Adipose tissue (tissue), 3 donors: Measurements from ENCODE around the gene CALU. TPM values are rescaled to one million over a fixed set of nuclear protein-coding genes. Genes with fewer than 3 reads are reported as not detected.
A peak's percentile ranks its signal among the peaks of the same experiment; 100 is the strongest.

Source experiments
- H3K27ac ChIP-seq: one replicate; pipeline ENCODE4 v1.5.1; 2013; ENCODE audit warnings: low read depth, low read length
- WGBS, 3 donors: extraction: QIAGEN DNeasy Blood & Tissue Kit; methylation state at CpG; one replicate each; pipeline ENCODE4 v1.1.7; 2013; 5-methylcytosine and 5-hydroxymethylcytosine counted together
- polyA plus RNA-seq, 3 donors: library from polyadenylated mRNA; stranded (reverse); fragments of 200-250 nt; gene quantifications; one replicate each; pipeline ENCODE4 v1.2.3, GENCODE V29; 2013
- donor health status: healthy with polysubstance abuse.
- donor health status: Bipolar disorder and iron deficiency.
- donor health status: healthy.

The CALU gene
- 10 to 100 TPM; 21.3 to 75.9 (median 60.5) TPM for polyA plus RNA-seq

DNA sequence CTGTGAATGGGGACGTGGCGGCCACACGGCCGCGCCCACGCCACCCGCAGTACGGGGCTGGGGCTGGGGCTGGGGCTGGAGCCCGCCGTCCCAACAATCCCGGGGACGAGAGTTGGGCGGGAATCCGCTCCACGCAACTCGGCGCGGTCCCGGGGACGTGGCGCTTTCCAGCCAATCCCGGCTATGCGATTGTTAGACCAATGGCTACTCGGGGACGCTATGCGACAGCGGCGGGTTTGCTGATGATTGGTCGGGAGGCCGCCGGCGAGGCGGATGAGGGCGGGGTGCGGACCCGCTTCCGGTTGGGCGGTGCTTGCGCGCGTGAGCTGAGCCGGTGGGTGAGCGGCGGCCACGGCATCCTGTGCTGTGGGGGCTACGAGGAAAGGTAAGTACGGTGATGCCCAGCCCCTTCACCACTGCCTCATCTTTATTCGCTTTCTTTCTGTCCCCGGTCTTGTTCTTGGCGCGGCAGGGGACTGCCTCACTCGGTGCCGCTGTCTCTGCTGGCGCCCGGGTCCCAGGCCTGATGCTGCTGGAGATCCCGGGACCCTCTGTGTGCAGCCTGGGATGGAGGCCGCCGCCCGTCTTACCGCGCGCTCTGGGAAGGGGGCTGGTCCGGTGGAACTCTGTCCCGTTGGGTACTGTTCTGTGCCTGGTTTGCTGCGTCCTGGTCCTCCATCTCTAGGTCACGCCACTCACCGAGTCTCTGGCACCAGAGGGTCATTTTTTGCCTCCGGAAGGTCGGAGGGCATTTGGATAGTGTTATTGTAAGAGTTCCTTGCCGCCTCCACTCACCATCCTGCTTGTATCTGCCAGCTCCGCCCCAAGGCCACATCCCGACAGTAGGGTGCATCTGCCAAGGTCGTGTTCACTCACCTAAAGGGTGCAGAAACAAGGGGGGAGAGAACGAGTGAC, at the start of gene CALU:
CALU (plus strand) TSS at position 312 of the 915 bp plus-strand sequence. CDS start 9,225 bp downstream, outside the sequence.
- H3K27ac ChIP-seq: peak within 1 kb of the TSS; percentile 48
- WGBS, 3 donors: 0% methylated on average over 74 of the region's 74 CpGs

DNA sequence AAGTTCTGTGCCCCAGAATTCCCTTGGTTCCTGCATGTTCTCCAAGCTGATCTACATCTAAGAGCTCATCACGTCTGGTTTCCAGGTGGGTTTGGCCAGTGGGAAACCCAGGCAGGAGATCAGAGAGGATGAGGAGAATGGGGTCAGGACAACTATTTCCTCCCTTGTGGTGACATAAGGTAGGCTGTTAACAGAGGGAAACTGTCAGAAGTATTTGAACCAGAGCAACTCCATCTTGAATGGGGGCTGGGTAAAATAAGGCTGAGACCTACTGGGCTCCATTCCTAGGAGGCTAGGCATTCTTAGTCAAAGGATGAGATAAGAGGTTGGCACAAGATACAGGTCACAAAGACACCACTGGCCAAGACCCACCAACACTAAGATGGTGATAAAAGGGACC, 47.9 kb upstream of the CALU start:
- WGBS, 3 donors: 75 to 82% (median 78%) methylated on average over 1 of the region's 1 CpG
- H3K27ac ChIP-seq: no peak overlapping the region

DNA sequence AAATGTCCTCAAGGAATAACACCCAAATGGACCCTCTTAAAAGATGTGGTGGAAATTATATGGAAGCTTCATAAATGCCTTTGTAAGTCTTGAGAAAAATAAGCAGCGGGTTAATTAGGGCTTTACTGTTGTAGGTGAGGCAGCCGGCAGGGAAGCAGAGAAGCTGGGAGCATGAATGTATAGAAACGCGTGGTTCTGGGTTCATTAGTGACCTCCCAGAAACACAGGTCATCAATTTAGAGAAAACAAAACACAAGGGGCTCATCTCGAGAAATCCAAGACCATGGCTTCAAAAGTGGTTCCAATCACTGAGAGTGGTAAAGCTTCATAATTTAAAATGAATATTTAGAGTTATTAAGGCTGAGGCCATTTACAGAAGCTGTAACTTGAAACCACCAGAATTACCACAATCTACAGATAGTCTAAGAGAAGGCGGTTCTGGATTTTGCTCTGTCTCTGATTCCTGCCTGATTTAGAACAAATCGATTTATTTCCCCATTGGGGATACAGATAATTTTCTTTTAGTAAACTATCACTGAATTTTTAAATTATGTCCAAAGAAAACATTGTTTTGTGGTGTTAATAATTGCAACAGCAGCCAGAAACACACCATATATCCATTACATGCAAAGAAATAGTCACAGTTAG, 46.4 kb upstream of the CALU start:
- WGBS, 3 donors: 63 to 68% (median 65%) methylated on average over 7 of the region's 7 CpGs

DNA sequence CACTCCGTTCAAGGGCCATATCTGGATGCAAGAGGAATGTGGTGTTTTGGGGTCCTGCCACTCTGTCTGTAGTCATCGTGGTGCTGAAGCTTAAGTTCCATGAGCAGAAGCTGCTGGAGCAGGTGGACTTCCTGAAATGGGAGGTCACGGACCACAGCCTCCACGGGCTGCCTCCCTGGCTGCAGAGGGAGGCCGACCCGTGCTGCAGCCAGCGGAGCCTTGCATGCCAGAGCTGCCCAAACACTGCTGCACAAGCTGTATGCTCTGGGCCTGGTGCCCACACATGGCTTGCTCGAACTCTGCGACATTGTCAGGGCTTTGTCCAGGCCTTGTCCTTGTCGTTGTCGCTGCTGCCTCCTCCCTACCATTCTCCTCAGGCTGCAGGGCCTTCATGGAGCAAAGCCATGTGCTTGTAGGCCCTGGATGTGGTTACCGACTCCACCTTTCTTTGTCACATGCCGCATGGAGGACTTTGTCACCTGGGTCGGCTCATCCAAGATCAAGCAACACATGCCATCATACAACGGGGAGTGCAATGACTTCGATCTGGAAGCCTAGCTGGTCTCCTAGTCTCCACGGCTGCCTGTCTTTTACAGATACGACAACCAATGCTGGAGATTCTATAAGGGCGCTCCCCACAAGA, 45.7 kb upstream of the CALU start:
- no peak overlapping the region for H3K27ac ChIP-seq
- 89 to 90% (median 90%) methylated on average over 19 of the region's 19 CpGs for WGBS, 3 donors

More for the DNA sequence above, 46.4 kb upstream of the CALU start:
- H3K27ac ChIP-seq: no peak overlapping the region

DNA sequence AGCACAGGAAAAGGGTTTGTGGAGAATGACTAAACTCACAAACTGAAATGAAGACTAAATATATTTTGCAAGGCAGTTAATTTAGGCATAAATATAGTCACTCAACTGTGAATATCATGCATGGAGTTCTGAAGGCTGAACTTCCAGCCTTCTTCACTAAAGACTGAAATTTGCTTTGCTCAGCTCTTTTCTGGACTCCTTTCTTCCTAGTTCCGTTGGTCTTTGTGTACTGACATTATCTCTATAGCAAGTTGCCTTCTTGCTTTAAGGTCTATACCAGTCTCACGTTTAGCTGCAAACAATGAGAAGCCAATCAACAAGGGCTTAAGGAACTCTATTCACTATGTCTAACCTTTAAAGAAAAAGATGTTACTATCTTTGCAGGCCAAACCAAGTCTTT, 44.4 kb upstream of the CALU start:
- WGBS, 3 donors: 33 to 62% (median 58%) methylated on average over 2 of the region's 2 CpGs
- H3K27ac ChIP-seq: no peak overlapping the region

DNA sequence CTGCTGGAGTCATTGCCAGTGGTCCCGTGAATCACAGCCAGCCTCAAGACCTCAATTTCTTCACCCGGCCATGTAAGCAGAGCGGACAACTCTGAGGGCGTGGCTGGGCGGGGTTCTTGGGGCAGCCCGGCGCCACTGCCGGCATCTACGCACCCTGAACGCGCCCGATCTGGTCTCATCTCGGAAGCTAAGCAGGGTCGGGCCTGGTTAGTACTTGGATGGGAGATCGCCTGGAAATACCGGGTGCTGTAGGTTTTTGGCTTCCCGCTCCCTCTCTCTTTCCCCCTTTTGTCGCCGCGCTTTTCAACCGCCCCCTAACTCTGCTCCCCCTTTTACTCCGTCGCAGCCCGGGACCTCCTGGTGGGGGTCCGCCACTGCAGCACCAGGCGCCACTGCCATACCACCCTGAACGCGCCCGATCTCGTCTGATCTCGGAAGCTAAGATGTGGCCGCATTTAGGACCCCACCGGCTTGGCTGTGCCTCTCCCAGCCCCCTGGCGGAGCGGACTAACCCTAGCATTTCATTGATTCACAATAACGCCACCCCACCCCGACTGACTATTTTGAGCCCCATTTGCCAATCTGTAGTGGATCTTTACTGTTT, 41.8 kb upstream of the CALU start:
- no peak overlapping the region for H3K27ac ChIP-seq
- WGBS, 3 donors: 3 to 6% (median 4%) methylated on average over 35 to 37 of the region's 37 CpGs

DNA sequence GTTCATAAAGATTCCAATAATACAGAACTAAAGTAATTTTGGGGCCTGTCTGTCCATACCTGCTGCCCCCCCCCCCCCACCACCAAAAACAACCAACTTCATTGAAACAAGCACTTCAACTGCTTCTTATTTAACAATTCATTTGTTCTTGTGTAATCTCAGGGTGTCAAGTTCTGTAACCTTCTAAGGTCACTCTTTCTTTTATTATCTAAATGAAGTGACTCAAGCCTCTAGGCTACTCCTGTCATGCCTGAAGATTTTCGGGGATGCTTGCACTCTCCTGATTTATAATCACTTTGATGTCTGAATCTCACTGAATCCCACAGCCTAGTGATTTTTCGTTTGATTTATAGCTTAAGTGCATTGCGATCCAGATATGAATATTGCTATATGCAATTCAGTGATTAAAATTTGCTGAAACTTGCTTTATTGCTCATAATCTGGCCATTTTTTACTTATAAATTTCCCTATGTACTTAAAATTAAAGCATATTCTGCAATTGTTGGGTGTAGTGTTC, 39.9 kb upstream of the CALU start:
- WGBS, 3 donors: 67 to 80% (median 73%) methylated on average over 3 of the region's 3 CpGs
- no peak overlapping the region for H3K27ac ChIP-seq

DNA sequence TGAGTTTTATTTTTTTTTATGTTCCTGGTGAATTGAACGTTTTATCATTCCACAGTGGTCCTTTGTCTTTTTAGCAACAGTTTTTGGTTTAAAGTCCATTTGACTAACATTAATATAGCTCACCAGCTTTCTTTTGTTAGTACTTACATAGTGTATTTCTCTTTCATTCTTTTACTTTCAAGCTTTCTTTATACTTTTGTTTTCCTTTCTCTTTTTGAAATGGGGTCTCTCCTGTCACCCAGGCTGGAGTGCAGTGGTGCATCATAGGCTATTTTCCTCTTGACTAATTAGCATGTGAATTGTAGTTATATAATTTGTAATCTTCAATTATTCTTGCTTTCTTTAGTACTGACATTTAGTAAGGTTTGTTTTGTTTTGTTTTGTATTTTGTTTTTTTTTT, 39.3 kb upstream of the CALU start:
- no peak overlapping the region for H3K27ac ChIP-seq
- WGBS, 3 donors: 67 to 77% (median 76%) methylated on average over 1 of the region's 1 CpG

DNA sequence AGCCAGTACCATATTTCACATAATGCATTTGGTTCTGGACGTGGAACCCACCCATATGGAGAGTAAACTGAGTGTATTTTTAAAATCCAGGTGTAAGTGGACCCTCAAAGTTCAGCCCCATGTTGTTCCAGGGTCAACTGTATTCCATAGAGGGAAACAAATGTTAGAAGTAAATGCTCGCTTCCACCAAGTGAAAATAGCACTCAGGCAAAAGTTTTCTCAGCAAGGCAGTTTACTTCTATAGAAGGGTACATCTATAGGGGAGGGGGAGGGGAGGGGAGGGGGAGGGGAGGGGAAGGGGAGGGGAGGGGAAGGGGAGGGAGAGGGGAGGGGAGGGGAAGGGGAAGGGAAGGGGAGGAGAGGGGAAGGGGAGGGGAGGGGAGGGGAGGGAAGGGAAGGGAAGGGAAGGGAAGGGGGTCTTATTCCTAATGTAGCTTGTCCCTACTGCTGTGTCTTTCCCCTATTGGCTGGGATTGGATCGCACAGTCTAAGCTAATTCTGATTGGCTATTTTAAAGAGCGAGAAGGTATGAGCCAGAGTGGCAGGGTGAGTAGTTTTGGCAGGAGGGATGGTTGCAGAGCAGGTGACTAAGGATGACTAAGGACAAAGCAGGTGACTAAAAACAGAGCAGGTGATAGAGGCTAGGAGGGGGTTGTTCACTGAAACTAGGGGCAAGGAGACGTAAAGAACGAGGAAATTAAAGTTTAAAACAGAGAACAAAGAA, 37.9 kb upstream of the CALU start:
- 73 to 77% (median 76%) methylated on average over 6 of the region's 6 CpGs for WGBS, 3 donors
- no peak overlapping the region for H3K27ac ChIP-seq

DNA sequence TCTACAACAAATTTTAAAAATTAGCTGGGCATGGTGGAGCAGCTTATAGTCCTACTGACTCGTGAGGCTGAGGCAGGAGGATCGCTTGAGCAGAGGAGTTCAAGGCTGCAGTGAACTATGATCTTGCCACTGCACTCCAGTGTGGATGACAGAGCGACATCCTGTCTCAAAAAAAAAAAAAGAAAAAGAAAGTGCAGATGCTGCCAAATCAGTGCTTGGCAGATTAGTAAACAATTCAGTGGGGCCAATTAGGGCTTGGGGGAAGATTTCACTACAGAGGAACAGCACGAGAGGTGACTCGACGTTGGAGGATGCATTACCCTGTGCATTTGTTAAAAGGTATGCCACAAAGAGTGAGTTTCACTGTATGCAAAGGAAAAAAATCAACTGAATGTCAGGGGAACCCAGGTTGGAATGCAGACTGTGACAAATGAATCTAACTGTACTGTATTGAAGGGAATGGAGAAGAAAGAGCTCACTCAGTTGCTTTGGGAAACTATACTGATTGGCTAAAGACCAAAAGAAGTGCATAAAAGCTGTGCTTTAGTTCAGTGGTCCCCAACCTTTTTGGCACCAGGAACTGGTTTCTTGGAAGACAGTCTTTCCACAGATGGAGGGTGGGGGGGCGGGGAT, 35.4 kb upstream of the CALU start:
- no peak overlapping the region for H3K27ac ChIP-seq
- WGBS, 3 donors: 56 to 62% (median 57%) methylated on average over 7 of the region's 7 CpGs

DNA sequence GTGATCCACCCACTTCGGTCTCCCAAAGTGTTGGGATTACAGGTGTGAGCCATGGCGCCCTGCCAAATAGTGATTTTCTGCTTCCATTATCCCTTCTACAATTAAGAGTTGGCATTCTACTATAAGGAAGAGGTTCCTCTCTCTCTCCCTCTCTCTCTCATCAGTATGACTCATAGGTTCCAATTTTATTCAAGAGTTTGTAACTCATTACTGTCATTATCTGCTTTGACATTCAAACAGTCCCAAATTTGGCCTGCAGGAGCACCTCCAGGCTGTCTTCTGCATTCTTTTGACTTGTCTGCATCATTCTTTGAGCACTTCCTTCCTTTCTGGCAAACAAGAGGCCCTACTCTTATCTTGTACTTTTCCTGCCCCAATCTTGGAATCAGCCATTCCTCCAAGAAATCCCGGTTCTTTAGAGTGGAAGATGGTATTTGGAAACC, 33.2 kb upstream of the CALU start:
- no peak overlapping the region for H3K27ac ChIP-seq
- 75 to 80% (median 75%) methylated on average over 3 of the region's 3 CpGs for WGBS, 3 donors

DNA sequence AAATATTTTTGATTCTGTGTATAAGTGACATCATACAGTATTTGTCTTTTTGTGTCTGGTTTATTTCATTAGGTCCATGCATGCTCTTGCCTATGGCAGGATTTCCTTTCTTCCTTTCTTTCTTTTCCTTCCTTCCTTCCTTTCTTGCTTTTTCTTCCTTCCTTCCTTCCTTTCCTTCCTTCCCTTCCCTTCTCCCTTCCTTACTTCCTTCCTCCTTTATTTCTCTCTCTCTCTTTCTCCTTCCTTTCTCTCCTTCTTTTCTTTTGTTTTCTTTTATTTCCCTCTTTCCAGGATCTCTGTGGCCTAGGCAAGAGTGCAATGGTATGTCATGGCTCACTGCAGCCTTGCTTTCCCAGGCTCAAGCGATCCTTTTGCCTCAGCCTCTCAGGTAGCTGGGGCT, 31.4 kb upstream of the CALU start:
- 79 to 94% (median 90%) methylated on average over 1 of the region's 1 CpG for WGBS, 3 donors
- no peak overlapping the region for H3K27ac ChIP-seq

DNA sequence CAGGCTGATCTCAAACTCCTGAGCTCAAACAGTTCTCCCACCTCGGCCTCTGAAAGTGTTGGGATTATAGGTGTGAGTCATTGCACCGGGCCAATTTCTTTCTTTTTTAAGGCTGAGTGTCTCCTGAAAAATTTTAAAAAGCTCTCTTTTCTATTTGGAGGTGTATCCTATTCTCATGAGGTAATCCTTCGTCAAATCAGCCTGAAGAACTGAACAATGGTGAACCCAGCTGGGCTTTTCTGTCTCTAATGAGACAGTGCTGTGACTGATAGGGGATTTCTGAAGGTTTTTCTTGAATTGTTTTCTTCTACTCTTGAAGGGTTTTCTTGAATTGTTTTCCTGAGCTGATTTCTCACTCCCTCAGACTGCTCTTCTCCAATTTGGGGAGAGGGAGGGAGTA, 30.9 kb upstream of the CALU start:
- WGBS, 3 donors: 86 to 94% (median 92%) methylated on average over 3 of the region's 3 CpGs
- H3K27ac ChIP-seq: no peak overlapping the region

DNA sequence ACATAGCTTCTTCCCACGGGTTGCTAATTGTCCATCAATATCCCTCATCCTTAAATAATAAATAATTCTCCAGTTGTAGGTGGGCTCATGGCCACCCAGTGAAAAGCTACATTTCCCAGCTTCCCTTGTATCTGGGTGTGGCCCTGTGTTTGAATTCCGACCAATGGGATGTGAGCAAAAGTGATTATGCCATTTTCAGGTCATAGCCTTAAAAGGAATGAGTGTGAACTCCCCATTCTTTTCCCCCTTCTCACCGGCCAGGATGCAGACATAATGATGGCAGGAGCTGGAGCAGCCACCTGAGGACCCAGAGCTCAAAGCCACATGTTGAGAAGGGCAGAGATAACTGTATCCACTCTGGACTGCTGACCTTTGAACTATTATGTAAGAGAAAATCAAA, 30.3 kb upstream of the CALU start:
- WGBS, 3 donors: 74 to 81% (median 78%) methylated on average over 3 of the region's 3 CpGs
- H3K27ac ChIP-seq: no peak overlapping the region

DNA sequence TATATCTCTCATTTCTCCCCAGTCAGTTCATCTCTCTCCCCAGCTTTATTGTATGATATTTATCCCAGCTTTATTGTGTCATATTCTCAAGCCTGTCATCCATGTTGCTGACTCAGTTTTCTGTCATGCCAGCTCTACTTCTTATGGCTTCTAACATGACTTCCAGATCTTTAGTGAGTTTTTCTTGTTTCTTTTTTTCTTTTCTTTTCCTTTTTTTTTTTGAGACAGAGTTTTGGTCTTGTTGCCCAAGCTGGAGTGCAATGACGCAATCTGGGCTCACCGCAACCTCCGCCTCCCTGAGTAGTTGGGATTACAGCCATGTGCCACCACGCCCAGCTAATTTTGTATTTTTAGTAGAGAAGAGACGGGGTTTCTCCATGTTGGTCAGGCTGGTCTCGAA, 28.7 kb upstream of the CALU start:
- H3K27ac ChIP-seq: no peak overlapping the region
- WGBS, 3 donors: 46 to 82% (median 58%) methylated on average over 6 of the region's 6 CpGs

DNA sequence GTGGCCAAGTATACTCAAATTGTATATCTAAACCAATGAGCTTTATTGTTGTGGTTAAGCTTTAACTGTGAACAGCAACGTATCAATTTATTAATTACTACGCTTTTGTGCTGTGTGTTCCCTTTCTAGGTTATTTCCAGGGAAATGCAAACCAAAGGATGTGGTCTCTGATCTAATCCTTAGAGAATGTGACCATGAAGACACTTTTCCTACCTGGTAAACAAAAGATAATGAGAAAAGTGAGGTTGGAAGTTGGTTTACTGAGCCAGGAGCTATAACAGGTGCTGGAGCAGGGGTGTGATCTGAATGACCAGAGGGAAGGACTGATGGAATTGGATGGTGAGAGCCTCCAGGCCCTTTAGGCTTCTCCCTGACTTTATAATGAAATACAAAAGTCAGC, 25.4 kb upstream of the CALU start:
- 88 to 91% (median 90%) methylated on average over 2 of the region's 2 CpGs for WGBS, 3 donors

DNA sequence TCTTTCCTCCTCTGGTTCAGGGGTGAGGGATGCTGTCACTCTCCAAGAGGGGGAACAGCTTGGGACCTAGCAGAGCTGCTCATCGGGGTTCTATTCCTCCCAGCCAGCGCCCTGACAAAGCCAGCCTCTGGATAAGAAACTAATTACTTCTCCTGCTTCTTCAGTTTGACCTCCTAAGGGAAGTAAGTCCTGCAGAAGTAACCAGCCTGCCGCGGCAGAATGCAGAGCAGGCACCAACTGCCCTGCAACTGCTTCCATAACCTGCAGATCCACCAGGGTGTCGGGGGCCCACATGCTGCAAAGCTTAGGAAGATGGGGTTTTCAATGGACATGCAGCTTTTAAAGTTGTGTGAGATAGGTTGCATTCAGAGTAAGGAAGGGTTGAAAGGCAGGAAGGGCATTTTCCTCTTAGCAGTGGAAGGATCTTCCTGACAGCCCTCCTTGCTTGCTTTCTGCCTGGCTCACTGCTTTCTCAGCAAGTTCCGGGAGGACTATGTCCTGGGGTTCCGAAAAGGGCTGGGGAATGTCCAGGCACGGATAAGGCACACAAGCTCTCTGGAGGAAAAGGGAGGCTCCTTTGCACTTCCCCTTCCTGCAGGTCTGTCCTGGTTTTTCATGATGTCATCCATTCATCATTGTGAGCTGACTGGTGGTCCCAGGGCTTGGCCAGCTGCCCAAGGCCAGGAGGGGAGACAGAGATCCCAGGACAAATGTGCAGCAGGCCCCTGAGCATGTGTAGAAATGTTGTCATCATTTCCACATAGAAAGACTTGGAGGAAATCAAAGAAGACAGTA, 24.3 kb upstream of the CALU start:
- WGBS, 3 donors: 47 to 61% (median 61%) methylated on average over 8 of the region's 8 CpGs

More for the DNA sequence above, 25.4 kb upstream of the CALU start:
- no peak overlapping the region for H3K27ac ChIP-seq

More for the DNA sequence above, 24.3 kb upstream of the CALU start:
- H3K27ac ChIP-seq: no peak overlapping the region
